Measurements from ENCODE around the gene UBE2Z.
"Not testable (repeated sequence)": the region's sequence is repeated elsewhere in the genome, so short reads cannot be mapped to it uniquely, and the experiment has no call there.

Gene UBE2Z

GRCh38 chr17:48904428-48904827, 3.8 kb upstream of the UBE2Z start:
- DNase-seq (ENCODE audit: low spot score), result no peak

- no peak for DNase-seq (ENCODE audit: low spot score)
Observed at GRCh38 chr17:48905987-48906515, 2.2 kb upstream of the UBE2Z start.

- no peak for DNase-seq (ENCODE audit: low spot score)
Observed at GRCh38 chr17:48907713-48908046, 527 bp upstream of the UBE2Z start.

DNA sequence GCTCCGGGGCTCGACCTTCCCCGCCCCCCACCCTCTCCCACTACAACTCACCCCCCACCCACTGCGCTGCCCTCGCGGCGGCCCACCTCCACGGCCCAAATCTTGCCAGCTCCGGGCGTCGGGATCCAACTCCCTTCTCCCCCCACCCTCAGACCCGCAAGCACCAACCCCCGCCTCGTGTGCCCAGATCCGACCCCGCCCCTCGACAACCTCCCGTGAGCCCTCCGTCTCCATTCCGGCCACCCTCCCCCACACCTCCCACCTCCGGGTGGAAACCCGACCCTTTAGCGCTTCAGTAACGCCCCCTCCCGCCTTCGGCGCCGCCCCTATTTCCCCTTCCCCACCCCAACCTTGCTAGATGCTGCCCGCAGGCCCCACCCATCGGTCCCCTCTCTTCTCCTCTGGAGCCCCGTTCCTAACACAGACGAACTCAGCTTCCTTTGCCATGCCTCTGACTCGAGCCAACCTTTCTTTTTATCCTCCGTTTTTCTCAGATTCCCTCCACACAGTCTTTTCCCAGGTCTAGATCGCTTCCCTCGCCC, 717 bp downstream of the UBE2Z start:
- DNase-seq (ENCODE audit: low spot score), result peak; percentile 49

GRCh38 chr17:48909783-48910182, 1.6 kb downstream of the UBE2Z start:
- DNase-seq (ENCODE audit: low spot score), result peak; percentile 37

- DNase-seq (ENCODE audit: low spot score), result peak; percentile 94
Observed at GRCh38 chr17:48910370-48910769, 2.2 kb downstream of the UBE2Z start.

GRCh38 chr17:48912476-48912875, 4.3 kb downstream of the UBE2Z start:
- no peak for DNase-seq (ENCODE audit: low spot score)

DNA sequence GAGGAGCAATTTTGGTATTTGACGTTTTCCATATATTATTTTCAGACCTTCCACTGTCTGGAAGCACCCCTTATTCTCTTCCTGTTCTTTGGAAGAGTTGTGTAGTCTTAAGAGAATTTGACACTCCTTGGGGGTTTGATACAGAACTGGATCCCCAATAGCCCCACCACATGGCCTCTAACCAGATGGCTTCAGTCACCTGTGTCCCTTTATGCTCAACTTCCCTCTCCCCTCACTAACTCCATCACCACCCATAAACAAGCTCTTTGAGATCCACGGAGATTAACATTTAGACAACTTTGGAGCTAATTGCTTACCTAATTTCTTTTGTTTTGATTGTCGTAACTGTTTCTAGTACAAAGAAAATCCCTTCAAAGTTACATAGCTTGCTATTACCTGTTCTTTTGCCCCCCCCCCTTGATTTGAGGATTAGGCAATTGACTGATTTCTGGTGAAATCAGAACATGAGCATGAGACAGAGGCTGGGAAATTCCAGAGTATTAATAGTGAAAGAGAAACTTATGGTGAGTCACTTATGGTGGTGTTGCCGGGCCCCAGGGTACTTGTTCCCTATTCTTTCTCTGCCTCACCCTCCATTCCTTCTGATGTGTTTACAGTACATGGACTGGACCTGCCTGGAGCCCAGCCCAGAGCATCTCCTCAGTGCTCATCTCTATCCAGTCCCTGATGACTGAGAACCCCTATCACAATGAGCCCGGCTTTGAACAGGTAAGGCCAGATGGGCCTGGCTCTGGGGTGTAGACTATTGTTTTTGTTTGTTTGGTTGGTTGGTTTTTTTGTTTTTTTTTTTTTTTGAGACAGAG, 7.5 kb downstream of the UBE2Z start:
- DNase-seq (ENCODE audit: low spot score), result no peak

- DNase-seq (ENCODE audit: low spot score), result no peak
Observed at GRCh38 chr17:48925251-48925990, 17.2 kb downstream of the UBE2Z start.

DNA sequence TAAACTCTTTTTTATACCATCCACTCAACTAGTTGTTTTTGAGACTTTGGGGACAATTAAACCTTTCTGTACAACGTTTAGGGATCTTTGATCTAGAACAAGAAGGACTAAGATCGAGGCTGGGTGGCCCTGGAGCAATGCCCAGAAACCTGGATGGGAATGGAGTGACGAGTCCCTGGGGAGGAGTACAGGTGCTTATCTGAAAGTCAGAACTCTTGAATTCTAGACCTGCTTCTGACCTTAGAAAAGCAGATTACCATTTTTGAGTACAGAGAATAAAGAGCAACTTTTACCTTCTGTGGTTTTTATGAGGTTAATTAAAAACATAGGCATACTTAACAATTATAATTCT, 17.8 kb downstream of the UBE2Z start:
- DNase-seq (ENCODE audit: low spot score), result no peak

GRCh38 chr17:48927978-48928745, 20.0 kb downstream of the UBE2Z start:
- DNase-seq (ENCODE audit: low spot score), result no peak

DNA sequence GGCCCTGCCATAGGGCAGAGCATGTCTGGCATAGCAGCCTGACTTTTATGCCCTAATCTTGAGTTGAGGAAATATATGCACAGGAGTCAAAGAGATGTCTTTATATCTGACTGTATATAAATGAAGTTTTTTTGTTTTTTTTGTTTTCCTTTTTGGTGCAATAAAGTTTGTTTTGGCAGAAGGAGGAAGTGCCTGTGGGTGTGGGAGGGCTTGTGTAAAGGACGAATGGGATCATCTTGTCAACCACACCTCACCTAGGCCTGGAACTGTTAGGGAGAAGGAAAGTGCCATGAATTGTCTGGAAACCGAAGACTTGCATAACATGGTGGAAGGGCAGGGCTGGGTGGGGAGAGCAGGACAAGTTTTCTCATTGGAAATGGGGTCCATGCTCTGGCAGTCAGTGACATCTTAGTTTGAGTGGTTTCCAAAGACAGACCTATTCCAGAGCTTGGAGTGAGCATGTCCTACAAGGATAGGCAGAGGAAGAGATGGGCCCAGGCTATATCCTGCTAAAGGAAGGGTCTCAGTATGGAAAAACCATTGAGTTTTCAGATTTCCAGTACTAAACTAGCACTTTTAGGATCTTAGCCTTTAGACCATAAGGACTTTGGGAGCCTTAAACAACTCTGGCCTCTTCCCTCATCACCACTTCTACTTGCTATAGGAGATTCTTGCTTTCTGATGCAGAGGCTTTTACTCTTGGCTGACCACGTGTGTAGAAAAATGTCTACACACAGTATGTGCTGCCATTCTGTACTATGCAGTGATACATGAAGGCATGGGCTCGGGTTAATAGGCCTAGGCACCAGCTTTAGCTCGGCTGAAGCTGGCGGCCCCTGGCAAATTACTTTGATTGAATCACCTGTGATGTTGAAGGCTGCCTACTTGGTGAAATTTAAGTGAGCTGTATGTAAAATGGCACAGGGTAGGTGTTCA, 20.9 kb downstream of the UBE2Z start:
- no peak for DNase-seq (ENCODE audit: low spot score)

- no peak for DNase-seq (ENCODE audit: low spot score)
Observed at GRCh38 chr17:48929812-48930165, 21.6 kb downstream of the UBE2Z start.

GRCh38 chr17:48930435-48930873, 22.2 kb downstream of the UBE2Z start:
- no peak for DNase-seq (ENCODE audit: low spot score)

- no peak for DNase-seq (ENCODE audit: low spot score)
Observed at GRCh38 chr17:48933035-48933434, 24.8 kb downstream of the UBE2Z start.

DNA sequence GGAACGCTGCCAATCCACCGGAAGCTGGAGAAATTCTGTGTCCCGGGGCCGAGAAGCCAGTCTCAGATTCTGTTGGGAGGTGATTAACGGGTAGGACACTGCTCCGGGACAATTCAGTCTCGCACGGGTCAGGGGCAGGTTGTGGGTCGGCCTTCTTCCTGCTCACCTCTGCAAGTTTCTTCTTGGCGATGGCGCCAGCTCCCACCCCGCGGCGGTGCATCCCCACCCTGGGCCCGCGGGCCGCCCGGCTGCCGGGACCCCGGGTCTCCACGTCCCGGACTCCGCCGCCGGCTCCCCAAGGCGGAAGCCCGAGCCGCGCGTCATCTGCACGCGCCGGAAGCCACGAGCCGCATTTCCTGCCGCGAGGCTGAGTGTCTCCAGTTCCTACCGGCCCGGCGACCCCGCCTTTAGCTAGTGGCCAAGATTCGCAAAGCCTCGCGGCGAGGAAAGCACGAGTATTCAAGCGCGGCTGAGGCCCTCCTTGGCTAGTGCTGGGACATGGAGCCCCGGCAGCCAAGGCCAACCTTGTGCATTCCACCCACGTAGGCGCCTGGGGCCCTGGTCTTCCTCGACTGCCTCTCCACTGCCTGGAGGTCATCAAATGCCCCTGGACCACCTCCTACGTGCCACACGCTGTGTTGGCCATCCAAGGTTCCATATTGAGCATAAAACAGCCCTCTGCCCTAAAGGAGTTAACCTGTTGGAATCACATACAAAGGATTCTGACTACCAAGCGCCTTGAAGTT, 36.5 kb downstream of the UBE2Z start, which contains the start of gene SNF8:
SNF8 (minus strand) TSS at position 328 of the 746 bp plus-strand sequence; CDS start at position 220, 108 bp downstream.
- DNase-seq (ENCODE audit: low spot score), result peak; percentile 82

DNA sequence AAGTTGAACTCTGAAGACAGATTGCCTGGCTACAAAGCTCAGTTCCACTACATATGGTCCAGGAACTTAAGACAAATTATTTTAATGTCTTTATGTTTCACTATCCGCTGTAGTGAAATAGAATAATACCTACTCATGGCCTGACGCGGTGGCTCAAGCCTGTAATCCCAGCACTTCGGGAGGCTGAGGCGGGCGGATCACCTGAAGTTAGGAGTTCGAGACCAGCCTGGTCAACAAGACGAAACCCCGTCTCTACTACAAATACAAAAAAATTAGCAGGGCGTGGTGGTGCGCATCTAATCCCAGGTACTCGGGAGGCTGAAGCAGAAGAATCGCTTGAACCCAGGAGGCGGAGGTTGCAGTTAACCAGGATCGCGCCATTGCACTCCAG, 37.0 kb downstream of the UBE2Z start:
- not testable (repeated sequence) for DNase-seq (ENCODE audit: low spot score)

DNA sequence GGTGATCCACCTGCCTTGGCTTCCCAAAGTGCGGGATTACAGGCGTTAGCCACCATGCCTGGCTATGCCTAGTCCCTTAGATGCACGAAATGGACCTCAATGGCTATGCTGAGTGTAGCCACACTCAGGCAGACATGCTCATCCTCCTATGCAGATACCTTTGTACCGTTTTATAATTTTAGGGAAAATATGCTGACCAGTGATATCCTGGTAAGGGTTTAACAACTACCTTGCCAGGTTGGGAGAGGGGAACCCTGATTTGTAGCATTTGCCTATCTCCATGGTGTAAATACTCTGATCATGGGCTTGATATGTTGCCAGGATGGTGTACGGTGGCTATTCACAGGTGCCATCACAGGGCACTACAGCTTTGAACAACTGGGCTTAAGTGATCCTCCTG, 43.4 kb downstream of the UBE2Z start:
- DNase-seq (ENCODE audit: low spot score), result no peak

DNA sequence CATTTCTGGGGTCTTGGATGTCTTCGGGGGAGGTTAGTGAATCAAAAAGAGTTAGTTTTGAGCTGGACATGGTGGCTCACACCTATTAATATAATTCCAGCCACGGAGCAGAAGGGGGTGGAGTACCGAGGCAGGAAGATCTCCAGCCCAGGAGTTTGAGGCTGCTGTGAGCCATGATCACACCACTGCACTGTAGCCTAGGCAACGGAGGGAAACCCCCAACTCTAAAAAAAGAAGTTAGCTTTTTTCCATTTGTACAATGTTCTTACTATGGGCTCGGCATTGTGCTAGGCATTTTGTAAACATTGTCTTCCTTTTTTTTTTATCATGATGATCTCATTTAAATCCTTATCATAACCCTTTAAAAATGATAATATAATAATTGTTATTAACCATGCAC, 44.7 kb downstream of the UBE2Z start:
- no peak for DNase-seq (ENCODE audit: low spot score)

DNA sequence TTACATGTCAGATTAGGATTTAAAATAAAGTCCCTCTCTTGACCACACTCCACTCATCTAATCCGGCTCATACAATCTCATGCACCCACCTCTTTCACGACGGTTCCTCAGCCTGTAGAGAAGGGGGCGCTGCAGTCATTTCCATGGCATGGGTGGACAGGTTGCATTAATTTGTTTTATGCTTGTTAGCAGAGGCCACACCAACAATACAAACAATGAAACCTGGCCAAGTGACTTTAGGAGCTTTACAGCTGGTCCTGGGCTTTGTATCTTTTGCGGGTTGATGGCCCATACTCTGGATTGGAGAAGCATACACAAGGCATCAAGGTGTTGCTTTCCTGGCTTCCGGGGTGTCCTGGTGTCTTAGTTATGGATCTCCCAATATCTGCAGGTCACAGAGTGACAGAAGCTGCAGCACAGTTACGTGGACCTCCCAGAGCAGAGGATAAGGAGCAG, 46.1 kb downstream of the UBE2Z start:
- no peak for DNase-seq (ENCODE audit: low spot score)
